GM19351 (cell line): ENCODE measurements around the gene DPM1.

Source experiments
- ATAC-seq: cut with Tn5 transposase; IDR thresholded peaks from one replicate; pipeline ENCODE4 v1.9.1; 2021; ENCODE audit warnings: mild to moderate bottlenecking, moderate library complexity; ENCODE audit not compliant: unreplicated experiment

Gene DPM1

GRCh38 chr20:50931306-50932015 is 26.9 kb downstream of the DPM1 start, which contains the start of gene ADNP:
ADNP (minus strand) TSS chr20:50931437; CDS start chr20:50903996, 27,441 bp downstream.
- peak; percentile 56 for ATAC-seq

- ATAC-seq = peak; percentile 19
These were observed 27.4 kb downstream of the DPM1 start for GRCh38 chr20:50930976-50931305.

DNA sequence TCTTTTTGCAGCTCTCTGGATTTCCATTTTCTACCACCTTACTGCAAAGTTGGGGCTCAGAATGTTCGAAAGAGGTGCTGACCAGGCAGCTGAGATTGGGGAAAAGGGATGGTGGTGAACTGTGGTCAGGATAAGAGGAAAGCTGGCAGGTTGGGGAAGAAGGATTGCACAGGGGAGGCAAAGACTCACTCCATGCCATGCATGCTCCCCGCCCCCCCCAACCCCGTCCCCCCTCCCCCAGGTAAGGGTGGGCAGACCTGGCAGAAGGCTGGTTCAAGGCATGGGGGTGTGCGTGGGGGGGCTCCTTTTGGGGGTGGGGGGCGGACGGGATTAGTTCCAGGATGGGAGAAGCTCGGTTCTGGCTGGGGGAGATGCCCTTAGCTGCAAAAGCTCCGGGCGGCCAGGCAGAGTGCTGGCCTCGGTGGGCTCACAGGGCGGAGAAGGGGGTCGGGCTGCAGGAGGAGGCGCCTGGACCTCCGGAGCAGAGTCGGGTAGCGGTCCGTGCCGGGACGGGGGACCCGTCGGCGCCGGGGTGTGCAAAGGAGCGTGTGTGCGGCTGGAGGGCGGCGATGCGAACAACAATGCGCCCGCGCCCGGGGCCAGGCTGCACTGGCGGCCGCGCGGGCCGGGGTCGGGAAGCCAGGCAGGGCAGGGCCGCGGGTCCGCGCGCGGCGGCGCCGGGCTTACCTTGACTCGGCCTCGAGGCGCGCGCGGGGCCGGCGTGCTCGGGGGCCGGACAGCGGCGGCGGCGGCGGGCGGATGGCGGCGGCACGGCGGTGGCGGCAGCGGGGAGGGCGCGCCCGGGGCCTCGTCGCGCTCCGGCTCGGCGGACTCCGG is 28.0 kb downstream of the DPM1 start:
- peak; percentile 3 for ATAC-seq

DNA sequence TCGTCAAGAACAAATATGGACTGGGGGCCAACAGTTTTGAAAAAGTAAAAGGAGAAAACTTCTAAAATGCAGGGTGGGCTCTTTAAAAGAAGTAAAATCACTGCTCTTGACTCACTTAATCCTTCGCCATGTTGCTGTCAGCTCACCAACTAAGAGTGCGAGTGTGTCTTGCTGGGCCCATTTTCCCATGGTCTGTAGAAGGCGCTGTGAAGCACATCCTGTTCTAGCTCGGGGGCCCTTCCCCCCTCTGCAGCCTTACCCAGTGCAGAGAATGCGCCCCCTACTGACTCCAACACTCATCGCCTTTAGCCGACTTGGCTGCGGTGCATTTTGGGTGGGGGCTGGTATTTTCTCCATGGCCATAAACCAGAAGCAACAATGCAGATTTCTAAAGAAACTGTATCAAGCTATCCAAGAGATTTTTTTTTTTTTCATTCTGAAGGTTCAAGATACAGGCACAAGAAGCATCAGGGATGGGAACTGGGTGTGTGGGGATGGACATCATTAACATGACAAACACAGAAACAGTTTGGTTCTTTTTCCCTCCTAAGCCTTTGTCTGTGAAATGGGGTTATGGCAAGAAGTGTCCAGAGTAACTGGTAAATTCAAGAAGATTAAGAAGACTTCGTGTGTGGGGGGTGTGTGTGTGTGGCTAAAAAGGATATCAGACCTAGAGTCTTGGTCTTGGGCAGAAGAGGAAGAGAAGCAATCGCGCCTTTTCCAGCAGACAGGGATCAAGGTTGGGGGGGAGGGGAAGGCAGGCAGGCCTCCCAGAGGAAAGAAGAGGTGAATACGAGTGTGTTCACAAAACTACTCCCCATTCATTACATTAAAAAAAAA is 28.8 kb downstream of the DPM1 start:
- ATAC-seq = peak; percentile 65

GRCh38 chr20:50928469-50928868 is 29.9 kb downstream of the DPM1 start:
- ATAC-seq = no peak

GRCh38 chr20:50926530-50926929 is 31.8 kb downstream of the DPM1 start:
- ATAC-seq = no peak

DNA sequence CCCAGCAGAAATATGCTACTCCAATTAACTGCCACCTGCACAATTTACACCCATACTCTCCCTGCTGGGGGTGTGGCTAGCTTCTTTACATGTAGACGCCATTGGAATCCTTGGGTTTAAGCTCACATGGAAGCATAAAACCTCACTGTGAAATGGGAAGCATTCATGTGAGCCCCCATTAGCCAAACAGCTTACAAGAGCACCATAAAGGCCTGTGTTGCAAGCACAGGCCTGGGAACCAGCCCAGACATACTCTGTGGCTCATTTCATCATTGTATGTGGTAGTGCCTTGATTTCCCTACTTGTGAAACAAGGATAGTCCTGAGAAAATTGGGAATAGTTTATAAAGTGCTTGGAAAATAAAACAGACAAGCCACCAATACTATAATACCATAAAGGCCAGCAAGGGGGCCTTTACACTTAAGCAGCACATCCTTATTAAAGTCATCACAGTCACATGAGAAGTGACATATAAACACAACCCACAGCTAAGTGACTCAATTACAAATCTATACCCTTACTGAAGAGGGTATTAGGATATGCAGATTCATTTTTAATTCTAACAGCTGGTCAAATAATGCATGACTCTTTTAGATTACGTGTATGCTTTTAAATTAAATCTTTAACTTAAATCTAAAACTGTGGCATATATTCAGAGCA is 33.9 kb downstream of the DPM1 start:
- no peak for ATAC-seq

- no peak for ATAC-seq
These were observed 36.4 kb downstream of the DPM1 start for GRCh38 chr20:50921803-50922501.

- ATAC-seq = no peak
These were observed 37.3 kb downstream of the DPM1 start for GRCh38 chr20:50920997-50921396.

DNA sequence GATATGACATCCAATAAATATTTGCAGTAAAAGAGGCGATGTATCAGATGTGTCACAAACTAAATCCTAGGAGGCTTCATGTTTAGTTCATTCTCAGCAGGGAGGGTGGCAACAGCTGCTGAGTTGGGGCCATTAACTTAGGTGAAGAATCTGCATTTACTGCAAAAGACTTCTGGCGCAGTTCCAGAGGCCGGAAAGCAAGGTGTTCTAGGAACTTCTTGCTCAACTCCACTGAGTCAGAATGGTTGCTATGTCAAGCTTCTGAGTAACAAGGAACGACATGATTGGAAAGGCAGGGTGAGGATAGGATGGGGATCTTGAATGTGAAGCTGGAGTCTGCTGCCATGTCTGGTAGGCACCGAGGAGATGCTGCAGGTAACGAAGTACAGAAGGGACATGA is 38.8 kb downstream of the DPM1 start:
- ATAC-seq = no peak

DNA sequence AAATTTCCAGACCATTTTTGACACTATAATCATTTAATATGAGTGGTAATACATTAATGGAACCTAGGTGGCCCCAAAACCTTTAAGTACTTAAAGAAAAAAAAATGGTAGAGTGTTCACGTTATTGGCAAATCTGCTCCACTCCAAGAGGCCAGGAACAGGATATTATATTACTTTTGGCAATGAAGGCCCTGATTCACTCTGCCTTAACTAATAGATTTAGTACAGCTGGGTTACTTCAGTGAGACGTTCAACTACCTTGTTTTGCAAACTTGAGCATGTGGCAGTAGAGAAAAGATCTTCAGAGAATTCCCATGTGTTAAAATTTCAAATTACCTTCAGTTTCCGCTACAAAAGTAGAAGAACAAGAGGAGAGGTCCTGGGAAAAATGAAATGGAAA is 39.9 kb downstream of the DPM1 start:
- no peak for ATAC-seq

GRCh38 chr20:50916934-50917333 is 41.4 kb downstream of the DPM1 start:
- ATAC-seq = no peak

DNA sequence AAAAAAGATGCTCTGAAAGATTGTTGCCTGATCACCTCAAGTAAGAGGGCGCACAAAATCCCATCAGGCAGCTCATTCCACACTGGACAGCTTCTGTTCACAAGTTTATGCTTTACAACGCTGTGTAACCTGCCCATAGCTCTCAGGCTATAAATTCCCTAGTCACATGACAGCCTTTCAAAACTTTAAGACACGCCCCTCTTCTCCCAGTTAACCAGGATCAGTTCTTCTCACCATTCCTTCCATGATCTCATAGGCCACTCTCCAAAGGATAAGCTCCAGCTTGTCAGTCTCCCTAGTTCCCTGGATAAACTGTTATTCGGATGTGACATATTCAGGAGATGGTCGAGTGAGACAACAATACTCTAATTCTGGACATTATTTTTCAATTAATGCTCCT is 42.1 kb downstream of the DPM1 start:
- ATAC-seq = no peak

DNA sequence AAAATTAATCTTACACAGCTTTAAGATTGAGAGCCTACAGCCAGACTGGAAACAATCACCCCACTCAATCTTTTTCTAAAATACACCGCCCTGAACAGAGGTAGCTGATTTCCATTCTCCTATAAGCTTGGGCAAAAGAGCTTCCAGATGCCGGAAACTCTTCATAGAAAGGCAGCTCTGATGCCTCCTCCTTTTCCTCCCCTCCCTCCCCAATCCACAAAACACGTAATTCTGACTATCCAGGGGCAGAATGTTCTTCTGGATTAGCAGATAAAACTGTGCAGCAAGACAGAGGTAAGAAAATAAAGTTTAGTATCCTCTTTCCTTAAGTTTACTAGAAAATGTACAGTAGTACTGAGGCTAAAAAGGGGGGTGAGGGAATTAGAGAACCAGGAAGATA is 42.9 kb downstream of the DPM1 start:
- ATAC-seq = no peak

DNA sequence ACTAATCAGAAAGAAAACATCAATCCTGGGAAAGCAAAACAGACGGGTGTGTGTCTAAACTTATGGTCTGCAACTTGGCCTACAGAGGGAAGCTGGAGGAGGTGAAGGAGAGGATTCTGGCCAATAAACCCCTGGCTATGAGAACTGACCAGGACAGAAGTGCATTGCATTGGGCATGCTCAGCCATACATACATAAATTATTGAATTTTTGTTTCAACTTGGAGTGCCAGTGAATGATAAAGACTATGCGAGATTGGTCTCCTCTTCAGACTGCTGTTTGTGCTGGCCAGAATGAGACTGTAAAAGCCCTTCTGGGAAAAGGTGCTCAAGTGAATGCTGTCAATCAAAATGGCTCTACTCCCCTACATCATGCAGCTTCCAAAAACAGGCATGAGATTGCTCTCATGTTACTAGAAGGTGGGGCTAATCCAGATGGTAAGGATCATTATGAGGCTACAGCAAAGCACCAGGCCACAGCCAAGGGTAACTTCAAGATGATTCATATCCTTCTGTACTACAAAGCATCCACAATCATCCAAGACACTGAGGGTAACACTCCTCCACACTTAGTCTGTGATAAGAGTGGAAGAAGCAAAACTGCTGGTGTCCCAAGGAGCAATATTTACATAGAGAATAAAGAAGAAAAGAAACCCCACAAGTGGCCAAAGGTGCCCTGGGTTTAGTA is 44.5 kb downstream of the DPM1 start:
- ATAC-seq = no peak

DNA sequence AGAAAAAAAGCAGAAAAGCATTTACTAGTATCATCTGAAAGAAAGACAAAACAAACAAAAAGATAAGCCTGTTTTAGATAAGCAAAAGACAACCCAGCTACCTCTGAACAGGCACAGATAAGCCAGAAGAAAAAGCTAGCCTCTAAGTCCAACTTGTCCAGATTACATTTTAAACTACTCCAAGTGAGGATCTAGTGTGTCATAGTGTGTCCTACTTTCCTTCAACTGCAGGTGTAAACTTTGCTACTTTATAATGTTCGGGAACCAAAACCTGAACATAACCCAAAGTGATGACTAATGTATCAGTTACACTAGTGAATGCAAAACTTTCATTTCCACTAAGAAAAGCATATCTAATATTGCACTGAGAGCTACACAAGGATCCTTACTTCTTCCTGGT is 46.6 kb downstream of the DPM1 start:
- peak; percentile 60 for ATAC-seq

DNA sequence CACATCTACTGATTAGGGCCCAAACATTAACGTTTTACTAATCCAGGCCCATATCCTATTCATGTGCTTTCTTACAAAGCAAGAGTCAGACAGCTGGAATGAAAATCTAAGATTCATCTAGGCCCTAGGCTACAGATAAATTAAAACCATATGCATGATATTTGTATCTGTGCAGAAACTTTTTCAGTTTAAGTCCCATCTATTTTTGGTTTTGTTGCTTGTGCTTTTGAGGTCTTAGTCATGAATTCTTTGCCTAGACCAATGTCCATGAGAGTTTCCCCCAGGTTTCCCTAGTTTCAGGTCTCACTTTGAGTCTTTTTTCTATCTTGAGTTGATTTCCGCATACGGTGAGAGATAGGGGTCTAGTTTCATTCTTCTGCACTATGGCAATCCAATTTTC is 47.3 kb downstream of the DPM1 start:
- ATAC-seq = no peak

DNA sequence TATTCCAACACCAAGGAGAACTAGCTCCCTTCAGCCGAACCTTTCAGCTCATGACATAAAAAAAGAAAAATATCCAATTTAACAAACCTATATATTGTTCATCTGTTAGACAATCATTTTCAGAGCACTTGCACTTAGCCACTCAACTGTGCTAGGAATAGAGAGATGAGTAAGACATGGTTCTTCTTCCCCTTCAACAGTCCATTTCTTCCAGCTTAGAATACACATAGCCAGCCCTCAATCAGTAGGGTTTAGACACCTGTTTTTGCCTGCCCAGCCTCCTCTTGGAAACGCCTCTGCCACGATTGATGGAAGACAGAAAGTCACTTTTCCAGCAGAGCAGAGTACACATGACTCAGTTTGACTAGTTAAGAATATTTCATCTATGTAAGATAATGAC is 48.9 kb downstream of the DPM1 start:
- no peak for ATAC-seq

DNA sequence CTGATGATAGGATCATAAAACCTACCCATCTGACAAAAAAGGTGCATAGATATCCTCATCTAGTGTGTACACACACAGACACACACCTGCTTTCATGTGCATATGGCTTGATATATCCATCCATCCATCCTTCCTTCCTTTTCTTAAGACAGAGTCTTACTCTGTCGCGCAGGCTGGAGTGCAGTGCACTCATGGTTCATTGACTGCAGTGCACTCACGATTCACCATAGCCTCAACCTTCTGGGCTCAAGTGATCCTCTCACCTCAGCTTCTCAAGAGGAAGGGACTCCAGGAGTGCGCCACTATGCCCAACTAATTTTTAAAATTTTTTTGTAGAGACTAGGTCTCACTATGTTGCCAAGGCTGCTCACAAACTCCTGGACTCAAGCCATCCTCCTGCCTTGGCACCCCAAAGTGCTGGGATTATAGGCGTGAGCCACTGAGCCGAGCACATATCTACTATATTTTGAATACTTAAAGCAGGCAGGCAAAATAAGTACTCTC is 54.2 kb downstream of the DPM1 start:
- ATAC-seq = no peak
